Right atrium auricular region (tissue), 2 donors: ENCODE results near the gene GJB5. TPM values are rescaled to one million over a fixed set of nuclear protein-coding genes. Genes with fewer than 3 reads are reported as not detected.

Experiments
- DNase-seq: peaks from one replicate; pipeline ENCODE4 v3.0.0-alpha.2; 2019; ENCODE audit warnings: low spot score
- H3K27ac ChIP-seq, 2 donors: fragments of 200-600 bp; sonication (generic); 1 replicate in 1 of 2; 2 replicates in 1 of 2; pipeline ENCODE4 v1.5.1; 2016 to 2019
- H3K27me3 ChIP-seq, 2 donors: fragments of 200-600 bp; sonication (generic); one replicate each; pipeline versions ENCODE4 v1.5.1 to v1.6.0; 2017 to 2019
- H3K36me3 ChIP-seq: fragments of 200-600 bp; sonication (generic); one replicate; pipeline ENCODE4 v1.5.1; 2016
- H3K4me1 ChIP-seq, 2 donors: fragments of 200-600 bp; sonication (generic); one replicate each; pipeline versions ENCODE4 v1.5.1 to v1.6.0; 2017 to 2019
- H3K4me3 ChIP-seq, 2 donors: fragments of 200-600 bp; sonication (generic); 1 replicate in 1 of 2; 2 replicates in 1 of 2; pipeline ENCODE4 v1.5.1; 2017 to 2019; ENCODE audit warnings: mild to moderate bottlenecking in 1 of 2, moderate library complexity in 1 of 2
- H3K9me3 ChIP-seq, 2 donors: fragments of 200-600 bp; sonication (generic); one replicate each; pipeline ENCODE4 v1.5.1; 2019
- total RNA-seq, 2 donors: library from RNA; depleted of rRNA; stranded (reverse); fragments of >200 nt; gene quantifications; one replicate each; pipeline ENCODE4 v1.1.0, GENCODE V29; 2016
- TF ChIP-seq, protein P1 (sequence below), 2 donors: fragments of 200-600 bp; sonication (generic); IDR thresholded peaks; one replicate each; pipeline ENCODE4 v1.5.1; 2019; ENCODE audit warnings: antibody characterized with exemption in 2 of 2

GJB5 gene
- total RNA-seq, 2 donors from 2014 or later = not detected

- Histone ChIP-seq H3K27me3 (no peaks in the 10 kb centered on the region), H3K4me1 (peaks cover 0 to 5% of the 10 kb centered on the region in 2 donors), H3K36me3 (no peaks in the 10 kb centered on the region), H3K9me3 (no peaks in the 10 kb centered on the region), H3K27ac (no peak overlapping the region), H3K4me3 (no peak overlapping the region)
- TF ChIP-seq, protein P1, sequence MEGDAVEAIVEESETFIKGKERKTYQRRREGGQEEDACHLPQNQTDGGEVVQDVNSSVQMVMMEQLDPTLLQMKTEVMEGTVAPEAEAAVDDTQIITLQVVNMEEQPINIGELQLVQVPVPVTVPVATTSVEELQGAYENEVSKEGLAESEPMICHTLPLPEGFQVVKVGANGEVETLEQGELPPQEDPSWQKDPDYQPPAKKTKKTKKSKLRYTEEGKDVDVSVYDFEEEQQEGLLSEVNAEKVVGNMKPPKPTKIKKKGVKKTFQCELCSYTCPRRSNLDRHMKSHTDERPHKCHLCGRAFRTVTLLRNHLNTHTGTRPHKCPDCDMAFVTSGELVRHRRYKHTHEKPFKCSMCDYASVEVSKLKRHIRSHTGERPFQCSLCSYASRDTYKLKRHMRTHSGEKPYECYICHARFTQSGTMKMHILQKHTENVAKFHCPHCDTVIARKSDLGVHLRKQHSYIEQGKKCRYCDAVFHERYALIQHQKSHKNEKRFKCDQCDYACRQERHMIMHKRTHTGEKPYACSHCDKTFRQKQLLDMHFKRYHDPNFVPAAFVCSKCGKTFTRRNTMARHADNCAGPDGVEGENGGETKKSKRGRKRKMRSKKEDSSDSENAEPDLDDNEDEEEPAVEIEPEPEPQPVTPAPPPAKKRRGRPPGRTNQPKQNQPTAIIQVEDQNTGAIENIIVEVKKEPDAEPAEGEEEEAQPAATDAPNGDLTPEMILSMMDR (IDR thresholded peaks at IDR 0.05) = no peak
- DNase-seq = no peak
Observed at GRCh38 chr1:34746101-34746500, 8.7 kb upstream of the GJB5 start.

GRCh38 chr1:34746785-34747637, 7.8 kb upstream of the GJB5 start:
- no peaks in the 10 kb centered on the region for H3K9me3 ChIP-seq
- H3K27ac ChIP-seq = no peak overlapping the region
- H3K4me1 ChIP-seq = peaks cover 0 to 5% of the 10 kb centered on the region in 2 donors
- TF ChIP-seq, protein P1 (IDR thresholded peaks at IDR 0.05) = no peak
- no peaks in the 10 kb centered on the region for H3K27me3 ChIP-seq
- DNase-seq = no peak
- H3K36me3 ChIP-seq = no peaks in the 10 kb centered on the region
- no peak overlapping the region for H3K4me3 ChIP-seq

DNA sequence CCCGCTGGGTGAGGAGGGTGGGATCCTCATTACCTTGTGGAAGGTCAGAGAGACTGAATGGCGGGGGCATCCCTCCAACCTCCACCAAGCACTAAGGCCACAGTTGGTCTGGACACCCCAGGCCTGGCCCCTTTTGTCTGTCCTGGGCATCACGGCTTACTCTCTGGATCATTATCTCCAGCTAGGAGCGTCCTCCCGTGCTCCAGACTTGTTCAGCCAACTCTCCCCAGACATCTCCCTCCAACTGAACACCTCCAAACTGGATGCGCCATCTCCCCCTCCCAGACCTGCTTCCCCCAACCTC, 7.3 kb upstream of the GJB5 start:
- TF ChIP-seq, protein P1 (IDR thresholded peaks at IDR 0.05) = no peak
- Histone ChIP-seq H3K36me3 (no peaks in the 10 kb centered on the region), H3K27ac (no peak overlapping the region), H3K4me1 (peaks cover 0 to 5% of the 10 kb centered on the region in 2 donors), H3K4me3 (no peak overlapping the region), H3K9me3 (no peaks in the 10 kb centered on the region), H3K27me3 (no peaks in the 10 kb centered on the region)
- no peak for DNase-seq

GRCh38 chr1:34749992-34750391, 4.9 kb upstream of the GJB5 start:
- TF ChIP-seq, protein P1 (IDR thresholded peaks at IDR 0.05) = no peak
- H3K27ac ChIP-seq = no peak overlapping the region
- H3K27me3 ChIP-seq = no peaks in the 10 kb centered on the region
- peaks cover 0 to 5% of the 10 kb centered on the region in 2 donors for H3K4me1 ChIP-seq
- H3K4me3 ChIP-seq = no peak overlapping the region
- H3K36me3 ChIP-seq = no peaks in the 10 kb centered on the region
- no peak for DNase-seq
- H3K9me3 ChIP-seq = no peaks in the 10 kb centered on the region

DNA sequence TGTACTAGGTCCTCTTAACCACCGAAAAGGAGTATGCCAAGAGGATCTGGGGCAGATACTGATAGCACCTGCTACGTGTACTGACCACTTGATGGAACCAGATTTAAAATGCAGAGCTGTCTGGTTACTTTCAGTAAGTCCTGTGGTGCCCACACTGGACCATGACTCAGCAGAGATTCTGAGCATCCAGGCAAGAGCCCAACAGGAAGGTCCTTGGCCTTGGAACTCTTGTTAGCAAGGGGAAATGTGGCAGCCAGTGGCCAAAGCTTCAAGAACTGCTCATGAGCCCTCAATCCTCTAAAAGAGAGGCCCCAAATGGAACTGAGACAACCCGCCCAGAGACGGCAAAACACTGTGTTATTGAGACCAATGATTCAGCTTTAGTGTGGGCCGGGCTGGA, 4.2 kb upstream of the GJB5 start:
- Histone ChIP-seq H3K4me3 (no peak overlapping the region), H3K4me1 (peaks cover 0 to 5% of the 10 kb centered on the region in 2 donors), H3K27me3 (no peaks in the 10 kb centered on the region), H3K36me3 (no peaks in the 10 kb centered on the region), H3K9me3 (no peaks in the 10 kb centered on the region), H3K27ac (no peak overlapping the region)
- TF ChIP-seq, protein P1 (IDR thresholded peaks at IDR 0.05) = no peak
- DNase-seq = no peak

GRCh38 chr1:34753163-34753562, 1.7 kb upstream of the GJB5 start:
- no peak for DNase-seq
- Histone ChIP-seq H3K4me3 (no peak overlapping the region), H3K27me3 (no peaks in the 10 kb centered on the region), H3K9me3 (no peaks in the 10 kb centered on the region), H3K4me1 (peaks cover 0 to 5% of the 10 kb centered on the region in 2 donors), H3K27ac (no peak overlapping the region), H3K36me3 (no peaks in the 10 kb centered on the region)
- TF ChIP-seq, protein P1 (IDR thresholded peaks at IDR 0.05) = no peak
